WI38 (cell line): ENCODE data around the gene ZMPSTE24.
A peak's percentile ranks its signal among the peaks of the same experiment; 100 is the strongest.

ENCODE experiments used
- H3K4me3 ChIP-seq: 2 replicates; pipeline ENCODE4 v1.5.1; 2011; ENCODE audit warnings: low read depth, mild to moderate bottlenecking, control low read depth, low read length
- CTCF ChIP-seq: IDR thresholded peaks from 2 replicates; pipeline ENCODE4 v1.5.1; 2012; ENCODE audit warnings: low read depth, mild to moderate bottlenecking, control low read depth, low read length

Gene ZMPSTE24

GRCh38 chr1:40314721-40315238 is 56.7 kb downstream of the ZMPSTE24 start:
- TF ChIP-seq CTCF, result no peak
- no peak overlapping the region for H3K4me3 ChIP-seq

- peak overlapping the region; percentile 29; the same call in 1 of the 2 replicates for H3K4me3 ChIP-seq
Measured at GRCh38 chr1:40315239-40315794, 57.3 kb downstream of the ZMPSTE24 start.

GRCh38 chr1:40315795-40316594 is 58.0 kb downstream of the ZMPSTE24 start:
- H3K4me3 ChIP-seq, result peak overlapping the region; percentile 22
- no peak for TF ChIP-seq CTCF

More at GRCh38 chr1:40315239-40315794, 57.3 kb downstream of the ZMPSTE24 start:
- TF ChIP-seq CTCF, result peak; percentile 92

- H3K4me3 ChIP-seq, result peak within 1 kb of the TSS; percentile 22
- TF ChIP-seq CTCF, result no peak
Measured at GRCh38 chr1:40316595-40317393, 58.8 kb downstream of the ZMPSTE24 start, which contains the start of gene COL9A2. TSS of gene COL9A2 (minus strand) at chr1:40317286. CDS start at chr1:40317197, 89 bp downstream.

- no peak overlapping the region for H3K4me3 ChIP-seq
Measured at GRCh38 chr1:40317394-40318074, 59.5 kb downstream of the ZMPSTE24 start.

GRCh38 chr1:40318476-40318875 is 60.4 kb downstream of the ZMPSTE24 start:
- no peak overlapping the region for H3K4me3 ChIP-seq
- TF ChIP-seq CTCF, result no peak

More at GRCh38 chr1:40317394-40318074, 59.5 kb downstream of the ZMPSTE24 start:
- TF ChIP-seq CTCF, result no peak
